HepG2 (cell line): Measurements from ENCODE around the gene SPATC1L. TPM values are rescaled to one million over a fixed set of nuclear protein-coding genes. Genes with fewer than 3 reads are reported as not detected.
A peak's percentile ranks its signal among the peaks of the same experiment; 100 is the strongest.

Source experiments
- ATAC-seq: fragments of 200-7000 bp; cut with Tn5 transposase; 3 replicates; pipeline ENCODE4 v1.9.1; 2020; ENCODE audit warnings: mild to moderate bottlenecking, moderate library complexity
- BruUV-seq: library from RNA; stranded (reverse); fragments of 400-500 nt; replicated peaks from 2 replicates; lab custom pipeline; 2021; lab: Mats Ljungman, UMichigan
- CTCF ChIA-PET: fragments of 300-600 bp; formaldehyde crosslinking; extraction: SDS; loops from one replicate; lab custom pipeline; 2021; ENCODE audit warnings: low total read pairs, inconsistent platforms, low intra/inter-chr PET ratio; lab: Yijun Ruan, JAX
- POLR2A ChIA-PET: fragments of 350-600 bp; sonication (Branson Sonifier 250); formaldehyde crosslinking; loops from one replicate; lab custom pipeline; 2020; ENCODE audit warnings: antibody characterized with exemption, inconsistent platforms; lab: Yijun Ruan, JAX
- DNase-seq: peaks from one replicate; pipeline ENCODE4 v3.0.0-alpha.2; 2015; ENCODE audit warnings: low spot score
- FAIRE-seq: peaks from 3 replicates; lab custom pipeline; 2011; peaks lifted over from hg19 to GRCh38; lab: Jason Lieb, UNC
- H2AFZ ChIP-seq: one replicate; pipeline ENCODE4 v1.6.1; 2011; ENCODE audit warnings: low read length, inconsistent platforms
- H3K27ac ChIP-seq: fragments of 300-600 bp; 3 replicates; pipeline ENCODE4 v1.8.0; 2011; ENCODE audit warnings: mixed run types, mild to moderate bottlenecking, mixed read lengths, low read length, inconsistent platforms; ENCODE audit not compliant: insufficient read depth; ENCODE audit errors: extremely low read length
- H3K27me3 ChIP-seq, 2 experiments: fragments of 200-600 bp in 1 of 2; 2 replicates in 1 of 2; 3 replicates in 1 of 2; pipeline versions ENCODE4 v1.6.0 to v1.8.0; 2011; ENCODE audit warnings: low read length in 2 of 2, mild to moderate bottlenecking in 2 of 2, moderate library complexity in 2 of 2, inconsistent platforms in 1 of 2; ENCODE audit not compliant: insufficient read depth in 2 of 2, control insufficient read depth in 1 of 2
- H3K36me3 ChIP-seq, 2 experiments: fragments of 200-600 bp in 1 of 2; replicated peaks in 1 of 2; 2 replicates in 1 of 2; 3 replicates in 1 of 2; pipeline versions ENCODE4 v1.5.1 to v1.8.0; 2011; ENCODE audit warnings: low read length in 2 of 2, inconsistent platforms in 1 of 2; ENCODE audit not compliant: insufficient read depth in 2 of 2, control insufficient read depth in 1 of 2
- H3K4me1 ChIP-seq: 2 replicates; pipeline ENCODE4 v1.5.1; 2012; ENCODE audit warnings: low read length, inconsistent platforms; ENCODE audit not compliant: insufficient read depth
- H3K4me2 ChIP-seq: 2 replicates; pipeline ENCODE4 v1.6.0; 2011; ENCODE audit warnings: low read depth, low read length, inconsistent platforms
- H3K4me3 ChIP-seq, 3 experiments: fragments of 200-600 bp in 1 of 3; sonication (generic), shearing (Covaris generic) in 1 of 3; replicated peaks in 1 of 3; 2 replicates each; pipeline ENCODE4 v1.5.1; 2011 to 2016; ENCODE audit warnings: low read length in 3 of 3, inconsistent platforms in 2 of 3, low read depth in 2 of 3, mild to moderate bottlenecking in 2 of 3, control low read depth in 1 of 3, mixed read lengths in 1 of 3; ENCODE audit not compliant: insufficient read depth in 1 of 3
- H3K79me2 ChIP-seq: one replicate; pipeline ENCODE4 v1.6.1; 2011; ENCODE audit warnings: low read length, inconsistent platforms; ENCODE audit not compliant: insufficient read depth
- H3K9ac ChIP-seq: 2 replicates; pipeline ENCODE4 v1.6.0; 2011; ENCODE audit warnings: mild to moderate bottlenecking, low read depth, low read length, inconsistent platforms; ENCODE audit not compliant: insufficient read depth
- H3K9me3 ChIP-seq: 2 replicates; pipeline ENCODE4 v1.5.1; 2012; ENCODE audit warnings: mild to moderate bottlenecking, low read length
- H4K20me1 ChIP-seq: 2 replicates; pipeline ENCODE4 v1.6.0; 2011; ENCODE audit warnings: inconsistent platforms, mild to moderate bottlenecking, low read length, moderate library complexity; ENCODE audit not compliant: insufficient read depth
- AGO2 ChIP-seq: fragments of 200-400 bp; formaldehyde crosslinking; optimal IDR thresholded peaks from 2 replicates; pipeline ENCODE3; 2017; ENCODE audit warnings: mild to moderate bottlenecking, low read depth, low read length, moderate library complexity
- CAMTA2 ChIP-seq: sonication (generic); formaldehyde crosslinking; IDR thresholded peaks from 2 replicates; pipeline ENCODE4 v1.4.0; 2020; ENCODE audit warnings: mild to moderate bottlenecking, missing genetic modification reagents, borderline replicate concordance
- EED ChIP-seq: sonication (generic); formaldehyde crosslinking; IDR thresholded peaks from 2 replicates; pipeline ENCODE4 v1.5.0; 2020; ENCODE audit warnings: mild to moderate bottlenecking, missing genetic modification reagents
- POLR2AphosphoS5 ChIP-seq: IDR thresholded peaks from 2 replicates; pipeline ENCODE4 v1.6.1; 2012; ENCODE audit warnings: low read depth, low read length
- RAD21 ChIP-seq: fragments of 450-650 bp; formaldehyde crosslinking; IDR thresholded peaks from 2 replicates; pipeline ENCODE4 v1.5.0; 2020; ENCODE audit warnings: mild to moderate bottlenecking
- RBM22 ChIP-seq: fragments of 200-400 bp; formaldehyde crosslinking; optimal IDR thresholded peaks from 2 replicates; pipeline ENCODE3; 2017; ENCODE audit warnings: mild to moderate bottlenecking, low read length, moderate library complexity
- ZBTB38 ChIP-seq: sonication (generic); formaldehyde crosslinking; IDR thresholded peaks from 2 replicates; pipeline ENCODE4 v1.5.1; 2020; ENCODE audit warnings: mild to moderate bottlenecking, missing genetic modification reagents
- ZMYM4 ChIP-seq: sonication (generic); formaldehyde crosslinking; IDR thresholded peaks from 2 replicates; pipeline ENCODE4 v1.8.1; 2023; ENCODE audit warnings: mild to moderate bottlenecking, missing genetic modification reagents
- ZNF281 ChIP-seq: sonication (generic); formaldehyde crosslinking; IDR thresholded peaks from 2 replicates; pipeline ENCODE4 v1.4.0; 2020; ENCODE audit warnings: missing genetic modification reagents, borderline replicate concordance
- ZNF687 ChIP-seq: sonication (generic); formaldehyde crosslinking; IDR thresholded peaks from 2 replicates; pipeline ENCODE4 v1.5.1; 2020; ENCODE audit warnings: mild to moderate bottlenecking, missing genetic modification reagents, moderate library complexity
- WGBS: methylation state at CpG from one replicate; pipeline ENCODE4 v1.1.6; 2017; ENCODE audit warnings: low lambda C conversion rate; 5-methylcytosine and 5-hydroxymethylcytosine counted together
- in situ Hi-C: cut with HindIII; loops from 2 replicates; pipeline ENCODE4 v1.10.0; 2017; ENCODE audit warnings: low pct_unique_long_range_greater_than_20kb; ENCODE audit not compliant: extremely low pct_ligation_motif_present
- intact Hi-C: fragments of 100-400 bp; cut with micrococcal nuclease; formaldehyde crosslinking; loops from one replicate; pipeline ENCODE4 v1.10.0; 2022; ENCODE audit not compliant: unreplicated experiment
- polyA plus RNA-seq, 8 experiments: library from polyadenylated mRNA; depleted of rRNA in 3 of 8; stranded (reverse) in 7 of 8; unstranded in 1 of 8; fragments of >200 nt; fragmentation: Illumina TruSeq in 4 of 8; extraction: Trizol in 4 of 8; gene quantifications; 2 replicates each; pipeline versions ENCODE4 v1.2.1 to v1.2.3, GENCODE V29; 2011 to 2016; ENCODE audit warnings: low read depth in 4 of 8, missing spikeins in 1 of 8, mixed read lengths in 1 of 8; ENCODE audit not compliant: insufficient read depth in 1 of 8
- total RNA-seq, 5 experiments: library from RNA; depleted of rRNA; stranded (reverse); fragments of >200 nt; fragmentation: Illumina TruSeq; extraction: Trizol; gene quantifications; 2 replicates each; pipeline ENCODE4 v1.2.3, GENCODE V29; 2016; ENCODE audit warnings: low read depth in 1 of 5

Gene SPATC1L
- total and polyA plus RNA-seq, 2 of the 13 experiments (the other 11 are each of a cell fraction or from before 2014, with no cell fraction given), result 1.4 to 3.3 TPM

DNA sequence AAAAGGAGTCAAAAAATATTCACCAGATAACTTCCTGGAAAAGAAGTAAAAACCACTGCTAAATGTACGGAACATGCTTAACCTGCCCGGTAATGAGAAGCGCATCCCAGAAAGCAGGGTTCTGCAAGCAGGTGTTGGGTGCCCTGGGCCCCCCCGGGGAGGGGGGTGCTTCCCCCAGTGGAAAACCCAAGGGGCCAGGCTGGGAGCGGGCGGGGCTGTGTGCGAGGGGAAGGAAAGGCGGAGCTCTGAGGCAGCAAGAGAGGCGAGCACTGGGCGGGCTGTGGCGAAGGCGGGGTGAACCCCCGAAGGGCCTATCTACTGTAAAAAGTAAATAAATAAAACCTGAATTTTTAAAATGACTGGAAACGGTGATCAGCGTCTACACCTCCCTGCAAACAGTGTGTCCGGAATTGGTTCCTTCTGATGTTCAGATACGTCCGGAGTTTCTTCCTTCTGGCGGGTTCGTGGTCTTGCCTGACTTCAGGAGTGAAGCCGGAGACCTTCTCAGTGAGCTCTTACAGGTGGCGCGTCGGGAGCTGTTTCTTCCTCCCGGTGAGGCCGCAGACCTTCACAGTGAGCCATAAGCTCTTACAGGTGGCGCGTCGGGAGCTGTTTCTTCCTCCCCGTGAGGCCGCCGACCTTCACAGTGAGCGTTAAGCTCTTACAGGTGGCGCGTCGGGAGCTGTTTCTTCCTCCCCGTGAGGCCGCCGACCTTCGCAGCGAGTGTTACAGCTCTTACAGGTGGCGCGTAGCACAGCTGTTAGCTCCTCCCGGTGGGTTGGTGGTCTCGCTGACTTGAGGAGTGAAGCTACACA is 42.3 kb downstream of the SPATC1L start:
- Histone ChIP-seq H3K9ac (no peak overlapping the region), H3K79me2 (no peaks in the 10 kb centered on the region), H3K4me2 (no peak overlapping the region), H3K36me3 (peaks cover 14 to 29% of the 10 kb centered on the region in 2 experiments; a peak in 4 of 5 replicates)
- CTCF ChIA-PET, result no interaction called here
- peak; percentile 49 for TF ChIP-seq AGO2
- no peak for TF ChIP-seq ZMYM4 (CRISPR knock-in tag)
- TF ChIP-seq EED (CRISPR knock-in tag), result no peak
- 0 out of 2 replicates have a peak, but pooled peaks have one; percentile 38 for TF ChIP-seq ZBTB38
- TF ChIP-seq RBM22, result peak; percentile 70
- TF ChIP-seq RAD21 (CRISPR knock-in tag), result no peak
- TF ChIP-seq CAMTA2 (CRISPR knock-in tag), result no peak
- TF ChIP-seq ZNF687 (CRISPR knock-in tag), result peak; percentile 19; the same call in 1 of the 2 replicates
- no peak for TF ChIP-seq ZNF281
- peak; percentile 23; the same call in 1 of the 2 replicates for TF ChIP-seq POLR2AphosphoS5
- TF ChIP-seq, all 625 proteins: peak for 5
- DNase-seq (no peak), ATAC-seq (no peak), FAIRE-seq (no peak)
- H3K4me3 ChIP-seq, result no peak overlapping the region
- 98% methylated on average over 45 of the region's 45 CpGs for WGBS
- H2AFZ ChIP-seq, result no peak overlapping the region
- H3K9me3 ChIP-seq, result no peaks in the 10 kb centered on the region
- BruUV-seq, result no TSS peak
- POLR2A ChIA-PET, result interaction anchor here (2.2 to 2.7 kb wide), 2 partner anchors 11 to 14 kb away, joined by 10 to 13 read pairs; partner anchors contain the start of gene FTCD
- peaks cover 7% of the 10 kb centered on the region; the same call in 1 of the 2 replicates for H3K4me1 ChIP-seq
- H4K20me1 ChIP-seq, result peaks cover 13% of the 10 kb centered on the region; the same call in 1 of the 2 replicates
- intact Hi-C loops (no loop called here), in situ Hi-C loops (no loop called here)
- H3K27me3 ChIP-seq, result no peaks in the 10 kb centered on the region
- H3K27ac ChIP-seq, result no peak overlapping the region
